HG03175 (cell line): ENCODE results near the gene RIMS1.
"Not testable (repeated sequence)": the region's sequence is repeated elsewhere in the genome, so short reads cannot be mapped to it uniquely, and the experiment has no call there.

ENCODE experiments used
- ATAC-seq: cut with Tn5 transposase; IDR thresholded peaks from one replicate; pipeline ENCODE4 v1.9.1; 2021; ENCODE audit warnings: mild to moderate bottlenecking, moderate library complexity; ENCODE audit not compliant: unreplicated experiment

The RIMS1 gene

DNA sequence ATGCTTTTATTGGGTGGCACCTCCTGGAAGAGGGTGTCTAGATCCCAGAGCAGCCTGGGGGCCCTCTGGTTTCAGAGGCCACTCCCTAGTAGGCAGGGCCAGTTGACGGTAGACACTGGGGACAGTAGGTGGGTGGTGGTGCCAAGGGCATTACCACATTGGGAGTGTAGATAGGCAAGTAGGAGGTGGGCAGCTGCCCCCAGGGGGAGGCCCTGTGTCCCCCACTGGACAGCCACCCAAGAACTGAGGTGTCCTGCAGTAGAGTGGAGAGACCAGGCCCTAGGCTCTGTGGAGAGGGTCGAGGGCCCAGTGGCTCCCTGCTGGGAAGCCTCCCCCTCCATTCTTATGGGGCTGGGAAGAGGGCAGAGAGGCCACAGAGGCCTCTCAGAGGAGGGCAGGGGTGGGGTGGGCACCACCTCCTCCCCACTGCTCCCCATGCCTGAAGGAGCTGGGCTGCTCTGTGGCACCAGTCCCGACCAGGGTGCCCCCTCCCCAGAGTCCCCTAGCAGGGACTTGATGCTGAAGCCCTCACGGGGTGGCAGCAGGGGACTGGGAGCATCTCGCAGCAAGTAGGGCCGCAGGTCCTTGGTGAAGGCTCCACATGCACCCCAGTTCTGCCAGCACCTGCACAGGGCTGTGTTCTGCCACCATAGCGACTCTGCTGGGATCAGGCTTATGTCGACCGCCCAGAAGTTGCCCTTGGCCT, 430.5 kb downstream of the RIMS1 start:
- ATAC-seq = no peak

DNA sequence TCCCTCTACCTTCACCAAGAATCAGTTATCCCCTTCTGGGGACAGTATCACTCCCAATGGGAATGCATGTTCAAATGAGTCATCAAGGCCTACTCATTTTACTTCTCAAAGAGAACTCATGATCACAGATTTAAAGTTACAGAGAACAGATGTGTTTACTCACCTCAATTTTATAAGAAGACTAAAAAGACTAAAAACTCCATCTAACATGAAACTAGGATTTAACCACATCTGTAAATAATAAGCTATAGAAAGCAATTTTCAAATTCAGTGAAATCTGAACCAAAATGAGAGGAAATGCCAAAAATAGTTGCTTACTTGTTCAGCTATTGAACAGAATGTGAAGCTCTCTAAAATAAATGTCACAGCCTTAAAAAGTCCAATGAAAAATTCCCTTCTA, 435.4 kb downstream of the RIMS1 start:
- no peak for ATAC-seq

DNA sequence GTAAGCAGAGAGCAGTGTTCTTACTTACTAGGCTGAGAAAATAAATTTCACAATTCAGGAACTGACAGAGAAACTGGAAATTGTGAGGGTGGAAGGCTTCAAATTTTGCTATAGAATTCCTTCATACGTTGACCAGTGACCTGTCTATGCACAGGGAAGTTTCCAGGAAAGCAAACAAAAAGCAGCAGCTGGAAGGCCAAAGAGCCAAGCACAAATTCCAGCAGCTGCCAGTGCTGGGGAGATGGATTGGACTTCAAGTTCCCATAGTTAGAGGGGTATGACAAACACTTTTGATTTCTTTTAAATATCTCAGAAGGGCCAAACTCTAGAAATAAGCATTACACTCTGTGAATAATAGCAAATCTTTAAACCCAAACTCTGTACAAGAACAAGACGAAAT, 436.4 kb downstream of the RIMS1 start:
- no peak for ATAC-seq

DNA sequence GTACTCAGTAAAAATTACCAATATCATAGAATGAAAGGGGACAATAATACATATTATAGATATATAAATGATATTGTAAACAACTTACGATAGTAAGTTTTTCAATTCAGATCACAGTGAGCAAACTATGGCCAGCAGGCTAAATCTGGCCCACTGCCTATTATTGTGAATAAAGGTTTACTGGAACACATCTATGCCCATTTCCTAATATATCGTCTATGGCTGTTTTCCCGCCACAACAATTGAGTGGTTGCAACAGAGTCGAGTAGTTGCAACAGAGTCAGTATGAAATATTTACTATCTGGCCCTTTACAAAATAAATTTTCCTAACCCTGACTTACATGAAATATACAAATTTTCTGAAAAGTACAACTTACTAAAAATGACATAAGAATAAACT, 438.2 kb downstream of the RIMS1 start:
- no peak for ATAC-seq

DNA sequence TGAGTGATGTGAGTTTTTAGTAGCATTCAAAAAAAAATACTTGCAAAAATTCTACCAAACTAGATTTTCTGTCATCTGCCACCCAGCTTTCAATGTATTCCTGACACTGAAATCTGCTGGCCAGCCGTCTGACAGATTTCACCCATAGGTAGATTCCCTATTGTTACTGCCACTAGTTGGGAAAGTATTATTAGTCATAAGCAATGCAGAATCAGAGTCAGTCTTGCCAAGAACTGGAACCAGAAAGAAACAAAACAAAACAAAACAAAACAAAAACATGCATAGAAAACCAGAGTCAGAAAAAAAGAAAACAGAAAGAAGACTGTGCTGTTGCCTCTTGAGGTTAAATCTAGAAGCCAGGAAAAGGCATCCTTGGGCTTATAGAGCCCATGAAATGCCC, 442.4 kb downstream of the RIMS1 start:
- no peak for ATAC-seq

DNA sequence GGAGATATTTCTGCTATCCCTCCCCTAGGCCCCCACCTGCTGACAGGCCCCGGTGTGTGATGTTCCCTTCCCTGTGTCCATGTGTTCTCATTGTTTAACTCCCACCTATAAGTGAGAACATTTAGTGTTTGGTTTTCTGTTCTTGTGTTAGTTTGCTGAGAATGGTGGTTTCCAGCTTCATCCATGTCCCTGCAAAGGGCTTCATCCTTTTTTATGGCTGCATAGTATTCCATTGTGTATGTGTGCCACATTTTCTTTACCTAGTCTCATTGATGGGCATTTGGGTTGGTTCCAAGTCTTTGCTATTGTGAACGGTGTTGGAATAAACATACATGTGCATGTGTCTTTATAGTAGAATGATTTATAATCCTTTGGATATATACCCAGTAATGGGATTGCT, 448.9 kb downstream of the RIMS1 start:
- ATAC-seq = not testable (repeated sequence)

DNA sequence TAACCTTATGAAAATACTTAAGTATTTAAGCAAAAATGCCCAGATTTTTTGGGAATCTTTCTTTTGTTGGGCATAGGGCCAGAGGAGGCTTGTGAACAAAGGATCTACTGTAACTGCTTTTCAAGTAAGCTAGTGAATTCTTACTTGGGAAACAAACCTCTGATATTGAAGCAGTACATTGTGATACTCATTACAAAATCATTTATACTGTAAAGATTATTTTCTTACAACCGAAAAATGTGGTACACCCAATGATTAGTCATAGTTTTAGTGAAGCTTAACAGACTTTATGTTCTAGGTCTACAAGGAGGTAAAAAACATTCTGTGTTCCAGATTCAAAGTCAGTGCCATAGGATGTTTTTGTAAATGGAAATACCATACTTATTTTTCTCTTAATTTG, 462.6 kb downstream of the RIMS1 start:
- no peak for ATAC-seq

DNA sequence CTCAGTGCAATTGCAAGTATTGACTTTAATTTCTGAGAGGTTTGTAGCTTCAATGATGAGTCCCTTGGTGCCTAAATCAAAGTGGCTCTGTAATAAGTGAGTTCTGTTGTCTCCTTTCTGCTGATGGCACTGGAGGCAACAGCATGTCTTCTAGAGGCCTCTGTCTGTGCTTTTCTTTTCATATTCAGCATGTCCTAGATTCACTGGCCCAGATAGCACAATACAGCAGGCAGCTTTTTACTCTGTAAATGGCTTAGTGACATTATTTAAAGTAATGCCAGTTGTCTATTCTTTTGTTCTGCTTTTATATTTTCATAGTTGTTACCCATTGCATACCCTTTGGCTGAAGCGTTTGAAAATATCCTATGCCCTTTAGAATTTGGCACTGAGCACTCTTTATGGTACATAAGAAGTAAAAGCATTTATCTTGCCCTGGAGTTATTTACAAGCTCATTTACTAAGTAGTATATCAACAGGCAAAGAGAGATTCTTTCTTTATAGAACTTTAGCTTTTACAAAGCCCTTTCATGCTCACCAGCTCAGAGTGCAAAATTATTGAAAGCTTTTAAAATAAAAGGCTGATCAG, 464.0 kb downstream of the RIMS1 start:
- no peak for ATAC-seq

DNA sequence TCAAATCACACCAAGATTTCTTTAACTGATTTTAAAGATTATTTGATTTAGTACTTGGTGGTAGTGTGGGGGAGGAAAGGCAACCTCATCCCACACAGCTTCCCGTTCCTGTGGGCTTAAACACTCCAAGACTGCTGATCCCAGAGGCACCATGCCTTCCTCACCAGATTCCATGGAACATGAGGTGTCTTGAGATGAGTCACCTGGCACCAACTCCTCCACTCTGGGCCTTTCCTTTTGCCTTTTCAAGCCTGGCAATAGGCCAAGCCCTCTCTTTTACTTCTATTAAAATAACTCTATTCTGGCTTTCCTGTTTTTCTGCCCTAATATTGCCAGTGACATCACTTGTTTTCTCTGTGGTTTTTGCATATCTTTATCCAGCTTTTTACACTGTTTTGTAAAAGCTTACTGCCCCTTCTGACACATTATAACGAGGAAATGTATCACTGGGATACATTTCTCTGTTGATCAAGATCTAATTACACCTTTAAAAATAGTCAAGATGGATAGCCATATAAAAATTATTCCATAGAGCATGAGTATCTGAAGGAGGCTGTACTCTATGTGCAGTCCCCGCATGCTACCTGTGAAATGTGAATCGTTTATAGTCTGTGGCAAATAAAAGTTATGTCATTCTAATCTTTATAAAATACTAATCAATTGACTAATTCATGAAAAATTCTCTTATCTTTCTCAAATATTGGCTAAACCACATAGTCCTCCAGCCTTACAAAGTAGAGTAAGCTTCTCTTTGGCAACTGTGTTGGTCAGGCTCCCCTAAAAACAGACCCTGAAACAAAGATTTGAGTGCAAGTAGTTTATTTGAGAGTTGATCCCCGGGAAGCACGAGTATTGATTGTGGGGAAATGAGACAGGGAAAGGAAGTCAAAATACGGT, 477.7 kb downstream of the RIMS1 start:
- ATAC-seq = no peak

DNA sequence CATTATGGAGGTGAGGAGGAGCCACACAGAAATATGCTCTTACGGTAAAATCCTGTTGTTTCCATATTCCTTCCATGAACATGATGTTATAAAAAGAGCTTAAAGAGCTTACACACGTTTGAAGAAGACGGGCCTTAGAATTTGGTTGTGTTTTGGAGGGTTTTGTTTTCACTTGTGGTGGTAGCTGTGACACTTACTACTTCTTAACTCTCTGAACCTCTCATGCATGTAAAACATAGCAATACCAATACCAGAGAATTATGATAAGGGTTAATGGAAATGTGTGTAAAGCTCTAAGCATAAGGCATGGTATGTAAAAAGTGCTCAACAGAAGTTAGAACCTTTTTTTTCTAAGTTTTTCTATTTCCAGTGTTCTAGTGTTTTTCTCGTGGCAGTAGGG, 479.4 kb downstream of the RIMS1 start:
- ATAC-seq = peak; percentile 51

DNA sequence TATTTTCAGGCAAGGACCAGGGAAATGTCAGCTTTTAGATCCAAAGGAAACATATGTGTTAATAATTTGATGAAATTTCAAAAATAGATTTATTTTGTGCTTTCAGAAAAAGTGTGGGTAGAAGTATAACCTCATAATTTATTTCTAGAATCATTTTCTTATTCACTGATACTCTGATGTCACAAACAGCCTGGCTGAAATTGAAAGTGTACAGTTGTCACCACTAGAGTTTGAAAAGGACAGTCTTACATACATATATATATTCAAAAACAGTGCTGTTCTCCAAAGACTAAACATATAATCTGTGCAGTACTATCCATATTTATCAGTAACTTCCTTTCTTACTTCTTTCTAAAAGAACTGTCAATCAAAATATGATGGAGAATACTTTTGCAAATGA, 481.1 kb downstream of the RIMS1 start:
- ATAC-seq = no peak

DNA sequence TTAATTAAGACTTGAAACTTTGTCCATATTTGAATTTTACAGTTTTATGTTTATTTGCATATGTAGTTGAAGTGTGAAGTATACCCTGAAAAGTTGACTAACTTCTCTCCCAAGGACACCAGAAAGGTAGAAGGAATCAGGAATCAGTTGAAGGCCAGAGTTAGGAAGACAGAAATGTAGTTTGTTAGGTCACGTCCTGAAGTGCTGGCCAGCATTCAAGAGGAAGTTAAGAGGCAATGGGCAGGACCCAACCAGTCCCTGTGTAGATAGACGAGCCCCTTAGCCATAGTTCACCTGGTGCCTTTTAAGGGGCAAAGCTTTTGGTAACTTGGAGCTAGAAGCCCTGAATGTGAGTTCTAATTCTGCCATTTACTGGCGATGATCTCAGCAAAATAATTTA, 485.1 kb downstream of the RIMS1 start:
- ATAC-seq = no peak

DNA sequence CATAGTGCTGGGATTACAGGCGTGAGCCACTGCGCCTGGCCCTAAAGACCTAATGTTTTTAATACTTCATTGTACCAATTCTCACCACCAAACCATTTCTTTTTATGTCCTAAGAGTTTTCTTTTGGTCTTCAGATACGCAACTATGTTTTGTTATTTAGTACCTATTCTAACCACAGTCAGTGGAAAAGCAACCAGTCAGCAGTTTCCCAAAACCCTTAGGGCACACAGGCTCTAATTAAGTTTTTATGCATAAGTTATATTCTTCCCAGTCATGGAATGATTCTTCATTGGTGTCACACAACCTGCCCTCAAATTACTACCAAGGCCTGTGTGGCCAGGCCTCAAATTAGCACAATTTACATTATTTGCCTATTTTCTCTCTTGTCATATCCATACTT, 487.8 kb downstream of the RIMS1 start:
- no peak for ATAC-seq

DNA sequence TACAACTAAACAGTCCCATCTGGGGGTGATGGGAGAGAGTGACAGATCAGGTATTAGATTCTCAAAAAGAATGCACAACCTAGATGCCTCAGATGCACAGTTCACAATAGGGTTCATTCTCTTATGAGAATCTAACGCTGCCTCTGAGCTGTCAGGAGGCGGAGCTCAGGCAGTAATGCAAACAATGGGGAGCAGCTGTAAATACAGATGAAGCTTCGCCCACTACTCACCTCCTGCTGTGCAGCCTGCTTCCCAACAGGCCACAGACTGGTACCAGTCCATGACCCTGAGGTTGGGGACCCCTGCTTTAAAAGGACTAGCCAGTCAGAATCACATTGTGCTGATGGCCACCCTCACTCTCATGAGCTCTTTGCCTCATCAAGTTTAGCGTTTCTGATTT, 488.5 kb downstream of the RIMS1 start:
- no peak for ATAC-seq

DNA sequence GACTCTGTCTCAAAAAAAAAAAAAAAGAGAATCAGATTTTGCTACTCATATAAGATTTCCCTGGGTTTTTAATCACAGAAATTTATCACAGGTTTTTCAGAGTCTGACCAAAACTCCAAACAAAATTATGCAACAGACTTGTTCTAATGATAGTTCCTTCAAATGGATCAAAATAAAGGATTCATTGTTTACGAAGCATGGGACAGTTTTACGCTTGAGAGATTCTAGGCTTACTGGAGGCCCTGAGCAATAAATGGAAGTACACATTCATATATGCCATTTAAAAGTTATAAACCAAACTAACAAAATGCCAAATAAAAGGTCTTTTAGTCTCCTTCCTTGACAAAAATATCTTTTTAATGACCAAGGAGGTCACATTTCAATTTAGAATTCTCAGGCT, 490.4 kb downstream of the RIMS1 start:
- ATAC-seq = no peak

DNA sequence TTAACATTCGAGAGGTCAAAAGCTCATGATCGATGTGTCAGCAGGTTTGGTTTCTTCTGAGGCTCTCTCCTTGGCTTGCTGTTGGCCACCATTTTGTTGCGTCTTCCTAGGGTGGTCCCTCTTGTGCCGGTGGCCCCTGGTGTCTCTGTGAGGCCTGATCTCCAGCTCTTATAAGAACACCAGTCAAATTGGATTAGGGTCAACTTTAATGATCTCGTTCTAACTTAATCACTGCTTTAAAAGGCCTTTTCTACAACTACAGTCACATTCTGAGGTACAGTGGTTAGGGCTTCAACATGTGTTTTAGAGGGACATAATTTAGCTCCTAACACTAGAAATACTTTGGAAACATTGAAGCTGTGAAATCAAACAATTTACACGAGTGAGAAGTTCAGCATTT, 494.7 kb downstream of the RIMS1 start:
- ATAC-seq = no peak

DNA sequence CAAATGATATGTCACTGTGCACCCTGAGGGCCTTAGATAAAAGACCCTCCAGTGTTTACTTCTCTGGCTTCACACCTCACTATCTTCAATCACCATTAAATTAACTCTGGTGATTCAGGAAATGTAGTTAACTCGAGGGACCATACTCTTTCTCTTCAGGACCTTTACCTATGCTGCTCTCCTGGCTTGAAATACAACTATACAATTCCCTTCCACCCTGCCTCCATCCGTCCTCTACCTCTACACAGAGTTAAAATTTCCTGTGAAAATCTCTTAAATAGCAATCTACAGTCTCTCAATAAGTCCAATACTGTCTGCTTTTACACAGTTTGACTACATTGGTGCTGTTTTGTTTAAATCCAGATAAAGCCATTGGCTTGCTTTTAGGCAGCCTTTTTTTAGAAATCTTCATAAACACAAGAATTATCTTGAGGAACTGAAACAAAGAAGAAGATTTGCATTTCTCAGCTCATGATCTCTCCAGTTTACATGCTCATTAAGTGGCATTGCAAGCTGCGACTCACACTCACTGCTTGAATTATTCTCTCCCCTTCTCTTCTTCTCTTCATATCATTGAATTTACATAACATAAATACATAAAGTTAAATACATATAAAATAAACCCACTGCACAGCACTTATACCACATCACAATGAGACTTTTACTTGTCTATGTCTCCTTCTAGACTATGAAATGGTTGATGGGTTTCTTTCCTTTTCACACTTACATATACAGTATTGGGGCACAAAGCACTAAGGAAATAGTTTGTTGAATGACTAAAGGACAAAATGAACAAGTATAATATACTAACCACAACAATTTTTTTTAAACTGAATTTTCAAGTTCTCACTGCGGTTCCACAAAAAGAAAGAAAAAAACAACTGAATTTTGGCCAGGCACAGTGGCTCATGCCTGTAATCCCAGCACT, 496.5 kb downstream of the RIMS1 start:
- ATAC-seq = peak; percentile 97

DNA sequence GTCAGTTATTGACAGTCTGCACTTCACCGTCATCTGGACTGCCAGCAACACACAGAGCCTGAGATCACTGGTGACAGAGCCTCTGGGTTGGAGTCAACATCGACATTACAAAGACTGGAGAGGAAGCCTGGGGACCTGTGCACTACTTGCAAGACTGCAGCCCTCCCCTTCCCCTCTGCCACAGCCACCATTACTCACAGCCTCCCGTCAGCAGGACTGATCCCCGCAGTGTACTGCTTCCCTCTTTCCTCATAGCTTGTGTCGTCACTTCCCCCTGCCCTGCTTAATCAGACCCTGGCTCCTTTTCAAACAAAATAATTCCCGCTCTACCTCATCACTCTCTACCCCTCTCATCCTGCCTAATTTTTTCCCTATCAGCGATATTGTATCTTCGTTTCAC, 500.0 kb downstream of the RIMS1 start:
- no peak for ATAC-seq

DNA sequence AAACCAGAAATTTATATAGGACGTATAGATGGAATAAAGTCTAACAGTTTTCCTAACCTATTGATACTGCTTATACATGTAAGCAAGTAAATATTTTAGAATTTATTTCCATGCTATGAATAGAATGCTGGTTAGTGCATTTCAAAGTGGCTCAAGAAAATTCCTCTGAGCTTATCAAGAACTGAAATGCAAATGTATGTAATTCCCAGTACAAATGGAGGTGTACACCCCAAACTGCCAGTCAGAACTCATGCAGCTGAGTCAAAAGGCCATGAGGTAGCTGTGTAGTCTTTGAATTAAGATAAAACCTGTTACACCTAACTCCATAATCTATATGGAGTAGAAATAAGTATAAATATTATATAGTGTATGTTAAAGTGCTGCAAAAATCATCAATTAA, 503.3 kb downstream of the RIMS1 start:
- ATAC-seq = no peak

DNA sequence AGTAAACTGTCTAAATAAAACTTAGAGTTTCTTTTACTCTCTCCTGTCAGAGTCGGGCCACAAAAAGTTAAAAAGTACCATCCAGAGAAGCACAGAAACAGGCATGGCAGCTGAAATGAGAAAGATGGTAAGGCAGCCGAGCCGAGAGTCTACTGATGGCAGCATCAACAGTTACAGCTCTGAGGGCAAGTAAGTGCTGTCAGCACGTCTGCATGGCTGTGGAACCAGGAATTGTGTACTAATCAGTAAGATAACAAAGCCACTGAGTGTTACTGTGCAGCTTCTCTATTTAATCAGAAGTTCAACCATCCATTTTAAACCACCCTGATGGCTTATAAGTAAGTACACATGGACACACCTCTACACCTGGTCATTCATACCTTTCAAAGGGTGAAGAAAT, 504.2 kb downstream of the RIMS1 start:
- ATAC-seq = no peak

DNA sequence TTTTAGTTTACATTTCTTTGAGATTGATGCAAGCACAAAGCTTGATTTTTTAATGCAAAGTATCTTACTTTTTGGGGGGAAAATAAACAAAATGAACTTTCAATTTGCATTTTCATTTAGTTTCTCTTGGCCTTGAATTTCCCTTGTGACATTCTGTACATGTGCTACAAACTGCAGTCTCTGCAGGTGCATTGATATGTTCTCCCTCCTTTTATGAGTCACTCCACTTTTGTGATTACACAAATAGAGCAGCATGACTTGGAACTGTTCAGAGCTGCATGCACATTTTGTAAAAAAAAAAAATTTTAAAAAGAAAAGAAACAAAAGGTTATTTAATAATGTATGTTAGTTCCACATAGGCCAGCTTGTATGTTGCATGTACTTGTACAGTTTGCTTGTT, 515.5 kb downstream of the RIMS1 start:
- ATAC-seq = no peak
